NCI-H69 (cell line): ENCODE measurements around the gene BATF.

Experiments
- DNase-seq: peaks from one replicate; lab custom pipeline; 2025; lab: John Stamatoyannopoulos, UW

The BATF gene

GRCh38 chr14:75562089-75562488 lies 39.8 kb downstream of the BATF start:
- DNase-seq, result no peak

- DNase-seq, result no peak
These were observed 40.2 kb downstream of the BATF start for GRCh38 chr14:75562489-75562888.

GRCh38 chr14:75563931-75564330 lies 41.7 kb downstream of the BATF start:
- DNase-seq, result peak; percentile 43

GRCh38 chr14:75565056-75565455 lies 42.8 kb downstream of the BATF start:
- no peak for DNase-seq

GRCh38 chr14:75566321-75566720 lies 44.1 kb downstream of the BATF start:
- no peak for DNase-seq

GRCh38 chr14:75566752-75567151 lies 44.5 kb downstream of the BATF start:
- DNase-seq, result no peak

GRCh38 chr14:75568140-75568539 lies 45.9 kb downstream of the BATF start:
- DNase-seq, result no peak

GRCh38 chr14:75568791-75569190 lies 46.5 kb downstream of the BATF start:
- no peak for DNase-seq

GRCh38 chr14:75570797-75571196 lies 48.5 kb downstream of the BATF start:
- DNase-seq, result no peak

GRCh38 chr14:75572104-75572503 lies 49.8 kb downstream of the BATF start:
- DNase-seq, result no peak

- DNase-seq, result no peak
These were observed 54.8 kb downstream of the BATF start for GRCh38 chr14:75577090-75577489.

GRCh38 chr14:75577729-75578101 lies 55.4 kb downstream of the BATF start:
- peak; percentile 76 for DNase-seq

- DNase-seq, result peak; percentile 54
These were observed 56.0 kb downstream of the BATF start, which contains the start of gene FLVCR2 for GRCh38 chr14:75578102-75578785. Gene FLVCR2 (plus strand): TSS chr14:75578620. CDS start chr14:75578973, 353 bp downstream.

- peak; percentile 54 for DNase-seq
These were observed 56.6 kb downstream of the BATF start for GRCh38 chr14:75578786-75579337.

- peak; percentile 33 for DNase-seq
These were observed 57.1 kb downstream of the BATF start for GRCh38 chr14:75579338-75579864.

- DNase-seq, result no peak
These were observed 57.6 kb downstream of the BATF start for GRCh38 chr14:75579882-75580281.

- no peak for DNase-seq
These were observed 65.1 kb downstream of the BATF start for GRCh38 chr14:75587388-75587787.

- no peak for DNase-seq
These were observed 67.7 kb downstream of the BATF start for GRCh38 chr14:75589931-75590330.

GRCh38 chr14:75591331-75591946 lies 69.2 kb downstream of the BATF start:
- DNase-seq, result no peak

GRCh38 chr14:75591987-75592575 lies 69.8 kb downstream of the BATF start:
- DNase-seq, result no peak

- no peak for DNase-seq
These were observed 73.0 kb downstream of the BATF start for GRCh38 chr14:75595226-75595625.
